HepG2 (cell line): ENCODE results near the gene SLC25A19. TPM values are rescaled to one million over a fixed set of nuclear protein-coding genes. Genes with fewer than 3 reads are reported as not detected.

ENCODE experiments used
- E2F2 ChIP-seq: sonication (generic); formaldehyde crosslinking; IDR thresholded peaks from 2 replicates; pipeline ENCODE4 v1.4.0; 2020; ENCODE audit warnings: missing genetic modification reagents, borderline replicate concordance
- EED ChIP-seq: sonication (generic); formaldehyde crosslinking; IDR thresholded peaks from 2 replicates; pipeline ENCODE4 v1.5.0; 2020; ENCODE audit warnings: mild to moderate bottlenecking, missing genetic modification reagents
- GZF1 ChIP-seq: sonication (generic); formaldehyde crosslinking; IDR thresholded peaks from 2 replicates; pipeline ENCODE4 v1.5.1; 2020; ENCODE audit warnings: mild to moderate bottlenecking, missing genetic modification reagents
- HCFC1 ChIP-seq: fragments of 150-350 bp; IDR thresholded peaks from 2 replicates; pipeline ENCODE4 v1.6.1; 2014; ENCODE audit warnings: low read depth, low read length
- IKZF1 ChIP-seq: fragments of 450-650 bp; IDR thresholded peaks from 2 replicates; pipeline ENCODE4 v1.7.1; 2016
- MIER2 ChIP-seq: IDR thresholded peaks from 2 replicates; pipeline ENCODE4 v1.6.1; 2016; ENCODE audit warnings: missing biosample characterization, missing genetic modification reagents
- MXI1 ChIP-seq: IDR thresholded peaks from 3 replicates; pipeline ENCODE4 v1.6.1; 2012; ENCODE audit warnings: low read depth, low read length, inconsistent platforms, borderline replicate concordance
- NRL ChIP-seq: sonication (generic); formaldehyde crosslinking; IDR thresholded peaks from 2 replicates; pipeline ENCODE4 v1.5.0; 2020; ENCODE audit warnings: missing genetic modification reagents, mild to moderate bottlenecking, moderate library complexity, borderline replicate concordance
- POGK ChIP-seq: sonication (generic); formaldehyde crosslinking; conservative IDR thresholded peaks from 2 replicates; pipeline ENCODE4 v1.8.0; 2022; ENCODE audit warnings: mild to moderate bottlenecking, moderate library complexity, missing genetic modification reagents
- PPARG ChIP-seq: conservative IDR thresholded peaks from 2 replicates; pipeline ENCODE4 v1.6.1; 2016; ENCODE audit warnings: missing biosample characterization, missing genetic modification reagents
- RFXANK ChIP-seq: IDR thresholded peaks from 2 replicates; pipeline ENCODE4 v1.6.1; 2016
- SRY ChIP-seq: sonication (generic); formaldehyde crosslinking; IDR thresholded peaks from 2 replicates; pipeline ENCODE4 v1.8.0; 2022; ENCODE audit warnings: mild to moderate bottlenecking, missing genetic modification reagents
- TBX3 ChIP-seq: fragments of 450-650 bp; IDR thresholded peaks from 2 replicates; pipeline ENCODE4 v1.6.1; 2017; ENCODE audit warnings: antibody characterized with exemption, mild to moderate bottlenecking, inconsistent platforms, borderline replicate concordance
- TCF7L2 ChIP-seq: IDR thresholded peaks from 2 replicates; pipeline ENCODE4 v1.6.1; 2011; ENCODE audit warnings: mild to moderate bottlenecking, low read depth, low read length, moderate library complexity
- TIGD3 ChIP-seq: sonication (generic); formaldehyde crosslinking; IDR thresholded peaks from 2 replicates; pipeline ENCODE4 v1.5.1; 2020; ENCODE audit warnings: mild to moderate bottlenecking, missing genetic modification reagents, borderline replicate concordance
- ZBTB3 ChIP-seq: sonication (generic); formaldehyde crosslinking; IDR thresholded peaks from 2 replicates; pipeline ENCODE4 v1.4.0; 2020; ENCODE audit warnings: low read depth, mild to moderate bottlenecking, moderate library complexity, missing genetic modification reagents, borderline replicate concordance
- ZFP91 ChIP-seq: sonication (generic); formaldehyde crosslinking; IDR thresholded peaks from 2 replicates; pipeline ENCODE4 v1.9.0; 2022; ENCODE audit warnings: missing genetic modification reagents, mild to moderate bottlenecking, borderline replicate concordance
- ZNF670 ChIP-seq: sonication (generic); formaldehyde crosslinking; IDR thresholded peaks from 2 replicates; pipeline ENCODE4 v1.8.0; 2022; ENCODE audit warnings: mild to moderate bottlenecking, missing genetic modification reagents, borderline replicate concordance
- ZNF710 ChIP-seq: sonication (generic); formaldehyde crosslinking; IDR thresholded peaks from 2 replicates; pipeline ENCODE4 v1.5.0; 2020; ENCODE audit warnings: mild to moderate bottlenecking, missing genetic modification reagents, borderline replicate concordance
- ZNF713 ChIP-seq: sonication (generic); formaldehyde crosslinking; IDR thresholded peaks from 2 replicates; pipeline ENCODE4 v1.4.0; 2020; ENCODE audit warnings: mild to moderate bottlenecking, missing genetic modification reagents
- ZNF891 ChIP-seq: sonication (generic); formaldehyde crosslinking; IDR thresholded peaks from 2 replicates; pipeline ENCODE4 v1.5.0; 2020; ENCODE audit warnings: mild to moderate bottlenecking, missing genetic modification reagents
- polyA plus RNA-seq, 8 experiments: library from polyadenylated mRNA; depleted of rRNA in 3 of 8; stranded (reverse) in 7 of 8; unstranded in 1 of 8; fragments of >200 nt; fragmentation: Illumina TruSeq in 4 of 8; extraction: Trizol in 4 of 8; gene quantifications; 2 replicates each; pipeline versions ENCODE4 v1.2.1 to v1.2.3, GENCODE V29; 2011 to 2016; ENCODE audit warnings: low read depth in 4 of 8, missing spikeins in 1 of 8, mixed read lengths in 1 of 8; ENCODE audit not compliant: insufficient read depth in 1 of 8
- total RNA-seq, 5 experiments: library from RNA; depleted of rRNA; stranded (reverse); fragments of >200 nt; fragmentation: Illumina TruSeq; extraction: Trizol; gene quantifications; 2 replicates each; pipeline ENCODE4 v1.2.3, GENCODE V29; 2016; ENCODE audit warnings: low read depth in 1 of 5

SLC25A19 gene
- total and polyA plus RNA-seq, 2 of the 13 experiments (the other 11 are each of a cell fraction or from before 2014, with no cell fraction given), result 24.4 to 41.4 TPM

GRCh38 chr17:75261336-75262111 is 27.7 kb downstream of the SLC25A19 start, which contains the start of the genes GGA3 and MRPS7 (continued):
- TF ChIP-seq ZNF710 (CRISPR knock-in tag) (no peak; the same call in 1 of the 2 replicates), ZNF891 (CRISPR knock-in tag) (peak; percentile 72; the same call in 1 of the 2 replicates), SRY (peak; percentile 89), TIGD3 (CRISPR knock-in tag) (peak; percentile 67; the same call in 1 of the 2 replicates), POGK (CRISPR knock-in tag) (peak; percentile 75; the same call in 1 of the 2 replicates), HCFC1 (peak; percentile 63), MXI1 (peak; percentile 85), ZFP91 (CRISPR knock-in tag) (peak; percentile 93), TCF7L2 (no peak), ZNF670 (CRISPR knock-in tag) (peak; percentile 95), RFXANK (peak; percentile 32; the same call in 1 of the 2 replicates), NRL (CRISPR knock-in tag) (peak; percentile 78), ZNF713 (0 out of 2 replicates have a peak, but pooled peaks have one; percentile 67), EED (CRISPR knock-in tag) (peak; percentile 98), ZBTB3 (0 out of 2 replicates have a peak, but pooled peaks have one; percentile 20), TBX3 (0 out of 2 replicates have a peak, but pooled peaks have one; percentile 9), GZF1 (no peak), E2F2 (CRISPR knock-in tag) (peak; percentile 74; the same call in 1 of the 2 replicates), MIER2 (CRISPR knock-in tag) (no peak), IKZF1 (no peak), PPARG (peak; percentile 18; the same call in 1 of the 2 replicates)
